Caki2 (cell line): ENCODE results near the gene MLEC. TPM values are rescaled to one million over a fixed set of nuclear protein-coding genes. Genes with fewer than 3 reads are reported as not detected.
"Not testable (repeated sequence)": the region's sequence is repeated elsewhere in the genome, so short reads cannot be mapped to it uniquely, and the experiment has no call there.

ENCODE experiments used
- DNase-seq: peaks from one replicate; pipeline ENCODE4 v3.0.0-alpha.2; 2015; ENCODE audit warnings: low read depth
- in situ Hi-C: cut with HindIII; loops from 2 replicates; pipeline ENCODE4 v1.10.0; 2016; ENCODE audit warnings: low sequenced_read_pairs, low pct_unique_long_range_greater_than_20kb, mixed read lengths
- total RNA-seq: library from RNA; depleted of rRNA; stranded (reverse); fragments of >200 nt; shearing (Covaris generic); gene quantifications from 2 replicates; pipeline ENCODE4 v1.2.3, GENCODE V29; 2014; ENCODE audit warnings: low replicate concordance

The MLEC gene
- total RNA-seq, 1 experiment from 2014 or later, result 80.6 TPM

GRCh38 chr12:120658286-120659150 lies 28.4 kb upstream of the MLEC start:
- DNase-seq, result no peak
- in situ Hi-C loops, result no loop called here

- no peak for DNase-seq
- in situ Hi-C loops, result no loop called here
Measured at GRCh38 chr12:120659151-120659525, 27.8 kb upstream of the MLEC start.

- no peak for DNase-seq
- in situ Hi-C loops, result no loop called here
Measured at GRCh38 chr12:120661432-120661831, 25.5 kb upstream of the MLEC start.

GRCh38 chr12:120662879-120663278 lies 24.1 kb upstream of the MLEC start:
- in situ Hi-C loops, result no loop called here
- DNase-seq, result no peak

- DNase-seq, result no peak
- in situ Hi-C loops, result no loop called here
Measured at GRCh38 chr12:120663741-120664140, 23.2 kb upstream of the MLEC start.

GRCh38 chr12:120666571-120667390 lies 20.2 kb upstream of the MLEC start:
- no peak for DNase-seq
- in situ Hi-C loops, result no loop called here

- DNase-seq, result no peak
- in situ Hi-C loops, result no loop called here
Measured at GRCh38 chr12:120668091-120668867, 18.7 kb upstream of the MLEC start.

GRCh38 chr12:120668868-120669840 lies 17.8 kb upstream of the MLEC start:
- in situ Hi-C loops, result no loop called here

GRCh38 chr12:120670237-120670636 lies 16.7 kb upstream of the MLEC start:
- DNase-seq, in situ Hi-C loops: not testable (repeated sequence)

More at GRCh38 chr12:120668868-120669840, 17.8 kb upstream of the MLEC start:
- DNase-seq, result peak; percentile 22

GRCh38 chr12:120670667-120671066 lies 16.3 kb upstream of the MLEC start:
- in situ Hi-C loops, result no loop called here
- no peak for DNase-seq

- no peak for DNase-seq
- in situ Hi-C loops, result no loop called here
Measured at GRCh38 chr12:120674097-120674636, 12.8 kb upstream of the MLEC start.

GRCh38 chr12:120677765-120678473 lies 9.0 kb upstream of the MLEC start:
- no peak for DNase-seq
- in situ Hi-C loops, result no loop called here

- no peak for DNase-seq
- in situ Hi-C loops, result no loop called here
Measured at GRCh38 chr12:120678572-120678971, 8.4 kb upstream of the MLEC start.

- in situ Hi-C loops, result no loop called here
- DNase-seq, result no peak
Measured at GRCh38 chr12:120680165-120680738, 6.7 kb upstream of the MLEC start.

- in situ Hi-C loops, result no loop called here
- no peak for DNase-seq
Measured at GRCh38 chr12:120684523-120684932, 2.4 kb upstream of the MLEC start.

GRCh38 chr12:120685522-120685921 lies 1.4 kb upstream of the MLEC start:
- in situ Hi-C loops, result no loop called here
- no peak for DNase-seq
